Activated naive CD8-positive, alpha-beta T cell treated with anti-CD3 and anti-CD28 coated beads, Interleukin-2, amount 50 U/mL, for 24 hours (primary cell): ENCODE data around the gene CNTN2.

Experiments
- ATAC-seq: fragments of 150-1000 bp; cut with Tn5 transposase; one replicate; pipeline ENCODE4 v1.10.0; 2021
- DNase-seq: peaks from one replicate; pipeline ENCODE4 v3.0.0; 2021
- H3K27ac Mint-ChIP-seq: one replicate; pipeline ENCODE4 v1.8.0; 2021; ENCODE audit warnings: mild to moderate bottlenecking, mixed read lengths
- H3K27me3 Mint-ChIP-seq: one replicate; pipeline ENCODE4 v1.8.0; 2021; ENCODE audit warnings: mixed read lengths
- H3K36me3 Mint-ChIP-seq: one replicate; pipeline ENCODE4 v1.8.0; 2021; ENCODE audit warnings: low read depth, mixed read lengths
- H3K4me1 Mint-ChIP-seq: one replicate; pipeline ENCODE4 v1.8.0; 2021; ENCODE audit warnings: mixed read lengths
- H3K4me3 Mint-ChIP-seq: one replicate; pipeline ENCODE4 v1.8.0; 2021; ENCODE audit warnings: mild to moderate bottlenecking, moderate library complexity, mixed read lengths
- H3K9me3 Mint-ChIP-seq: one replicate; pipeline ENCODE4 v1.8.0; 2021; ENCODE audit warnings: mixed read lengths

The CNTN2 gene

DNA sequence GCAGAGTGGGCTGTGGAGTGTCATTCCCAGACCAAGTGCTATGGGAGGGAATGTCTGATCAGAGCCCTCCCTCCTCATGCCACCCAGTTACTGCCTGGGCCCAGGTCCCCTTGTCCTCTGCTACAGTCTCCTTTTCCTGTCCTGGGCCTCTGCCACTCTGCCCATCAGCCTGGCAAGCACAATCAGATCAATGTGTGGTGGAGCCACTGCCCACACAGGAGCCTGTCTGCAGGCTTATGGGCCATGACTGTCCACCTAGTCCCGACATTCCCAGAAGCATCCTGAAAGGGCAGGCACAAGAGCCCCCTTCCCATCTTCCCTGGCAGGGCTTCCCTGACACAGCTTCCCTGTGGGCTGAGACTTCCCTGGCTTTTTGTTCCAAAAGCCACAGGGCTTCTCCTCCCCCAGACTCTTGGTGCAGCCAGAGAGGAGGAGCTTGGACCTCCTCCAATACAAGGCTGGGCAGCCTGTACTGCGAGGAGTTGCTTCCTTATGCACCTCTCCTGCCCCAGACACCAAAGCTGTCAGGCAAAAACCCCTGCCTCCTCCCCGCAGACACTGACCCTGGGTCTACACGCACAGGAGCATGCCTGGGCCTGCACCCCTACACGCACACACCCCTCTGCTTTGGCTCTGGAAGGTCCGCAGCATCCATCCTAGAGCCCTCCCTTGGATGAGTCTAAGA lies 29.2 kb upstream of the CNTN2 start:
- DNase-seq (no peak), ATAC-seq (no peak)
- no peaks in the 10 kb centered on the region for H3K4me1 Mint-ChIP-seq
- no peaks in the 10 kb centered on the region for H3K27me3 Mint-ChIP-seq
- H3K27ac Mint-ChIP-seq, result no peak overlapping the region
- H3K36me3 Mint-ChIP-seq, result no peaks in the 10 kb centered on the region
- H3K9me3 Mint-ChIP-seq, result no peaks in the 10 kb centered on the region
- no peak overlapping the region for H3K4me3 Mint-ChIP-seq

GRCh38 chr1:205014783-205015182 lies 28.2 kb upstream of the CNTN2 start:
- no peak overlapping the region for H3K4me3 Mint-ChIP-seq
- DNase-seq, result no peak
- H3K36me3 Mint-ChIP-seq, result no peaks in the 10 kb centered on the region
- no peaks in the 10 kb centered on the region for H3K9me3 Mint-ChIP-seq
- H3K27me3 Mint-ChIP-seq, result no peaks in the 10 kb centered on the region
- no peak for ATAC-seq
- H3K27ac Mint-ChIP-seq, result no peak overlapping the region
- H3K4me1 Mint-ChIP-seq, result no peaks in the 10 kb centered on the region

DNA sequence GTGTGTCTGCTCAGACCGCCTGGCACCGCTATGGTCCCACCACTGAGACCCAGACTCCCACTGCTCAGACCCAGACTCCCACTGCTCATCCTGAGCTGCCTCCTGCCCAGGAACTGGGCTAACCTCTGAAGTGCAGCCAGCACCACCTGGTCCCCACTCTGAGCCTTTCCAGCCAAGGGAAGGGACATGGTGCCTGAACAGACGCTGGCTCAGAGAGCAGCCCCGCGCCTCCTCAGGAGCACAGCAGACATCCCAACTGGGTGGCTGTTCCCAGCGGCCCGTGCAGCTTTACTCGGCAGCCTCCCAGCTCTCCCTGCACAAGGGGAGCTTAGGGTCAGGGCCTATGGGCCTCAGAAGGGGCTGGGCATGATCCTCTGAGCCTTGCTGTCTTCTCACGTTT lies 27.8 kb upstream of the CNTN2 start:
- H3K27ac Mint-ChIP-seq, result no peak overlapping the region

DNA sequence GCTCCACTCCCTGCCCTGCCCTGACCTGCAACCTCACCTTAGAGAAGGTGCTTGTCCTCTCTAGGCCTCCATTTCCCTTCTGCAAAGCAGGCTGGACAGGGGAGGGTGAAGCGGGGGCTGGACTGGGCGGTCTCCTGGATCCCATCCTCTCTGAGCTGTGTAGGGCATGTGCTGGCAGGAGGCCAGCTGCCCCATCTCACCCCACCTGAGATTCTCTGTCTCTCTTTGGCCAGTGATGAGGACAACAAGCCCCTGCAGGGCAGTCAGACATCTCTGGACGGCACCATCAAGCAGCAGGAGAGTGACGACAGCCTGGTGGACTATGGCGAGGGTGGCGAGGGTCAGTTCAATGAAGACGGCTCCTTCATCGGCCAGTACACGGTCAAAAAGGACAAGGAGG lies 26.9 kb upstream of the CNTN2 start:
- no peaks in the 10 kb centered on the region for H3K27me3 Mint-ChIP-seq
- DNase-seq (no peak), ATAC-seq (no peak)
- H3K4me3 Mint-ChIP-seq, result no peak overlapping the region
- H3K9me3 Mint-ChIP-seq, result no peaks in the 10 kb centered on the region
- H3K36me3 Mint-ChIP-seq, result no peaks in the 10 kb centered on the region
- H3K27ac Mint-ChIP-seq, result no peak overlapping the region
- H3K4me1 Mint-ChIP-seq, result no peaks in the 10 kb centered on the region

More for the DNA sequence above, 27.8 kb upstream of the CNTN2 start:
- H3K27me3 Mint-ChIP-seq, result no peaks in the 10 kb centered on the region
- no peak for DNase-seq
- H3K4me1 Mint-ChIP-seq, result no peaks in the 10 kb centered on the region
- H3K4me3 Mint-ChIP-seq, result no peak overlapping the region
- H3K36me3 Mint-ChIP-seq, result no peaks in the 10 kb centered on the region
- no peak for ATAC-seq
- H3K9me3 Mint-ChIP-seq, result no peaks in the 10 kb centered on the region

GRCh38 chr1:205016584-205016983 lies 26.4 kb upstream of the CNTN2 start:
- Mint-ChIP-seq H3K36me3 (no peaks in the 10 kb centered on the region), H3K4me3 (no peak overlapping the region), H3K27me3 (no peaks in the 10 kb centered on the region), H3K4me1 (no peaks in the 10 kb centered on the region), H3K9me3 (no peaks in the 10 kb centered on the region), H3K27ac (no peak overlapping the region)
- no peak for DNase-seq
- no peak for ATAC-seq

- Mint-ChIP-seq H3K27ac (no peak overlapping the region), H3K27me3 (no peaks in the 10 kb centered on the region), H3K36me3 (no peaks in the 10 kb centered on the region), H3K4me1 (no peaks in the 10 kb centered on the region), H3K9me3 (no peaks in the 10 kb centered on the region), H3K4me3 (no peak overlapping the region)
- DNase-seq, result no peak
- no peak for ATAC-seq
These were observed 26.0 kb upstream of the CNTN2 start for GRCh38 chr1:205017001-205017400.

DNA sequence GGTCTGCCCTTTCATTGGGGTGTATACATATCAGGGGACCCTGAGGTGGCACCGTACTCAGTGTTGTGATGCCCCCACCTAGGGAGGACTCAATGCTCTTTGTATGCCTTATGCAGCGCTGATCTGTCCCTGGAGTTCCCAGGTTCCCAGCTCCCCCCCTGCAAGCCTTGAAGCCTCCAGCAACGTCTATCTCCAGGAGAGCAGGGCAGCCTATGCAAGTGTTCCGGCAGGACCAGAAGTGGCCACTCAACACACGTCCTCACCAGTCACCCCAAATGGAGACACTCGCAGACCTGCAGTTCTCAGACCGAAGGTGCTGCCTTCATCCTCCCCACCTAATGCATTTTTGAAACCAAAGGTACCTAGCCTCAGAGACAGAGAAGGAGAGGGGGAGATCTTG lies 25.2 kb upstream of the CNTN2 start:
- ATAC-seq, result no peak
- no peaks in the 10 kb centered on the region for H3K4me1 Mint-ChIP-seq
- H3K27ac Mint-ChIP-seq, result no peak overlapping the region
- no peaks in the 10 kb centered on the region for H3K27me3 Mint-ChIP-seq
- H3K4me3 Mint-ChIP-seq, result no peak overlapping the region
- no peaks in the 10 kb centered on the region for H3K9me3 Mint-ChIP-seq
- no peaks in the 10 kb centered on the region for H3K36me3 Mint-ChIP-seq
- no peak for DNase-seq

DNA sequence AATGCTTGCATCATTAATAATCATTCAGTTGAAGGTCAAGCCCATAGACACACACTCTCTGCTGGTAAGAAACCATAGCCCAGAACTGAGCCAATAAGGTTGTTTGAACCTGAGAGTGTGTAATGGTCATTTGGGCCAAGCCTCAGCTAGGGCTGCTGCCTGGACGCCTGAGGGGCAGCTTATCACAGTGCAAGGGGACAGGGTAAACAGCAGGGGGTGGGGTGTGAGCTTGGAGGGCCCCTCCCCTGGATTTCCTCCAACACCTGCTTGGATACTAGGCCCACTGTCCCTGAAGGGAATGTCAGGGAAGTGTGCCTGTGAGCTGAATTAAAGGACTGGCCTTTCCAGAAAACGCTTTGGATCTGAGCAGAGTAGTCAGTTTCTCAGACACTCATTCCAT lies 24.6 kb upstream of the CNTN2 start:
- ATAC-seq (no peak), DNase-seq (no peak)
- Mint-ChIP-seq H3K36me3 (no peaks in the 10 kb centered on the region), H3K4me1 (no peaks in the 10 kb centered on the region), H3K4me3 (no peak overlapping the region), H3K27ac (no peak overlapping the region), H3K9me3 (no peaks in the 10 kb centered on the region), H3K27me3 (no peaks in the 10 kb centered on the region)

DNA sequence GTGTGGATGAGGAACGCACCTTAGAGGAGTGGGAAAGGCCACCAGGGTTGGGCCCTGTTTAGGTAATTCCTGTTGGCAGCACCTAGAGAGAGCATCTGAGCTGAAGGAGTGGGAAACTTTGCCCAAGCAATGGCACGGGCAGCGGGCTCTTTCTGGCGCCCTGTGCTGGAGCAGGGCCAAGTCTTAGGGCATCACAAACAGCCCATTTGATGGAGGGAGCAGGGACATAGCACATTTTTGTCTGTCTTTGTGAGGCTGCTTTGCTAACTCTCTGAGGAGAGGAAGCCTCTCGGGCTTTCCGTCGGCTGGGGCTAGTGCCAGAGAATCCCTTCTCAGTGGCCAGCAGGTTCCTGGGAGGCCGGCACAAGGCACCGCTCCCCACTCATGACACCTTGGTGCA lies 22.5 kb upstream of the CNTN2 start:
- DNase-seq (no peak), ATAC-seq (no peak)
- Mint-ChIP-seq H3K4me1 (no peaks in the 10 kb centered on the region), H3K9me3 (no peaks in the 10 kb centered on the region), H3K27ac (no peak overlapping the region), H3K4me3 (no peak overlapping the region), H3K36me3 (no peaks in the 10 kb centered on the region), H3K27me3 (no peaks in the 10 kb centered on the region)

DNA sequence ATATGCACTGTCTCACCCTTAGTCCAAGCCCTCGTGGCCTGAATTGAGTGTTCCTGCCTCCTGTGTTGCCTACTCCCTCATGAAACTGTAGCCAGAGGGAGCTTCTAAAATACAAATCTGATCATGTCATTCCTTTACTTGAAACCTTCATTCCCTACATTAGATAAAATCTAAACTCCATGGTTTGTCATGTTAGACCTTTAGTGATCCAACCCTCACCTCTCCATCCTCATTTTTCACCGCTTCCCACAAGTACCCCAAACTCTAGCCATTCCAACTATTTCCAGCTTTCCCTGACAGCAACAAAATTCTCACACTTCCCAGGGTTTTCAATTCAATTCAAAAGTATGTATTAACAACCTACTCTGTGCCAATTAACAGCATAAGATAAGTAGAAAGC lies 18.3 kb upstream of the CNTN2 start:
- ATAC-seq (no peak), DNase-seq (no peak)
- Mint-ChIP-seq H3K9me3 (no peaks in the 10 kb centered on the region), H3K27ac (no peak overlapping the region), H3K4me3 (no peak overlapping the region), H3K36me3 (no peaks in the 10 kb centered on the region), H3K27me3 (no peaks in the 10 kb centered on the region), H3K4me1 (no peaks in the 10 kb centered on the region)

DNA sequence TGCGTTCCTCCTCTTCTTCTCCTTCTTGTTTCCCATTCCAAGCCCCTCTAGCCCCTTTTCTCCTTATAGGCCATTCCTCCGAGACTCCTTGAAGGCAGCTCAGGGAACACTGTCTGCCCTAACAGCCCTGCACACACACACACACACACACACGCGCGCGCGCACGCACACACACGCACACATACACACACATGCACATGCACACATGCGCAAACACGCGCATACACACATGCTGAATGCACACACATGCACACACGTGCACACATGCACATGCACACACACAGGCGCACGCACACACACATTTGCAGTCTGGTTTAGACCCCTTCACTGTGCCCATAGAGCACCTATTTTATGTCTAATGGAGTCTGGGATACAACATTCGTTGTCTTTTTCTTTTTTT lies 17.8 kb upstream of the CNTN2 start:
- Mint-ChIP-seq H3K27me3 (no peaks in the 10 kb centered on the region), H3K4me1 (no peaks in the 10 kb centered on the region), H3K27ac (no peak overlapping the region), H3K36me3 (no peaks in the 10 kb centered on the region), H3K4me3 (no peak overlapping the region), H3K9me3 (no peaks in the 10 kb centered on the region)
- no peak for ATAC-seq
- no peak for DNase-seq

GRCh38 chr1:205026181-205026580 lies 16.8 kb upstream of the CNTN2 start:
- no peaks in the 10 kb centered on the region for H3K36me3 Mint-ChIP-seq
- ATAC-seq (no peak), DNase-seq (no peak)
- H3K9me3 Mint-ChIP-seq, result no peaks in the 10 kb centered on the region
- no peak overlapping the region for H3K27ac Mint-ChIP-seq
- no peak overlapping the region for H3K4me3 Mint-ChIP-seq
- H3K27me3 Mint-ChIP-seq, result no peaks in the 10 kb centered on the region
- no peaks in the 10 kb centered on the region for H3K4me1 Mint-ChIP-seq

DNA sequence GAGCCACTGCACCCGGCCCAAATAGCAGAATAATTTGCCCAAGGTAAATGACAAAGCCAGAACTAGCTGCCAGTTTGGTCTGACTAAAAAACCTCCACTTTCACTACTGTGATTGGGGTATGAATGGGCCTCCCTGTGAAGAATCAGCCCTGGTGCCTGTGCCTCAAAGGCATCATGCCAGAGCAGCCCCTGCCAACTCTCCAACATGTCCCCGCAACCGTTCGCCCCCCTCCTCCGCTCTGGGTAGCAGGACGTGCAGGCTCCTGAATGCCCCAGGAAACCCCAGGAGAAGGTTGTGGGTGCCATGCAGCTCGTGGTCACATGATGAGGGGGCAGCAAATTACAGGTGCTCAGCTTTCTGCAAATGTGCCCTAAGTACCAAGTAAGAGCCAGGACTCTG lies 14.6 kb upstream of the CNTN2 start:
- ATAC-seq (no peak), DNase-seq (no peak)
- H3K4me1 Mint-ChIP-seq, result no peaks in the 10 kb centered on the region
- no peaks in the 10 kb centered on the region for H3K27me3 Mint-ChIP-seq
- H3K27ac Mint-ChIP-seq, result no peak overlapping the region
- no peaks in the 10 kb centered on the region for H3K36me3 Mint-ChIP-seq
- H3K9me3 Mint-ChIP-seq, result no peaks in the 10 kb centered on the region
- no peak overlapping the region for H3K4me3 Mint-ChIP-seq

DNA sequence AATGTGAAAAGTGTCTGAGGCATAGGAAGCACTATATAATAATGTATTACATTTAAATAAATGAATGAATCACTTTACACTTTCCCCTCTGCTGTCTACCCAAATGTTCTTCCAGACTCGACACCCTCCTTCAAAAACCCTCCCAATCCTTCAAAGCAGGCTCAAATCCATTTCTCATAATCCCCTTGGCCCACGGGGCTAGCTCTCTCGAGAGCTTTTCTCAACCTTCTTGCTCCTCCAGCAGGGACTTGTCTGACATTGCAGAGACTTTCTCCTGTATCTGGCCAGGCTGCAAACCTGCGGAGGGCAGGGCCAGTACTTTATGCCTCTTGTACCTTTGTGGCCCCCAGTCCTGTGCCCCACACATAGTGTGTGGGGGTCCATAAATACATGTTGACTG lies 14.1 kb upstream of the CNTN2 start:
- Mint-ChIP-seq H3K27me3 (no peaks in the 10 kb centered on the region), H3K27ac (no peak overlapping the region), H3K9me3 (no peaks in the 10 kb centered on the region), H3K36me3 (no peaks in the 10 kb centered on the region), H3K4me1 (no peaks in the 10 kb centered on the region), H3K4me3 (no peak overlapping the region)
- DNase-seq (no peak), ATAC-seq (no peak)

DNA sequence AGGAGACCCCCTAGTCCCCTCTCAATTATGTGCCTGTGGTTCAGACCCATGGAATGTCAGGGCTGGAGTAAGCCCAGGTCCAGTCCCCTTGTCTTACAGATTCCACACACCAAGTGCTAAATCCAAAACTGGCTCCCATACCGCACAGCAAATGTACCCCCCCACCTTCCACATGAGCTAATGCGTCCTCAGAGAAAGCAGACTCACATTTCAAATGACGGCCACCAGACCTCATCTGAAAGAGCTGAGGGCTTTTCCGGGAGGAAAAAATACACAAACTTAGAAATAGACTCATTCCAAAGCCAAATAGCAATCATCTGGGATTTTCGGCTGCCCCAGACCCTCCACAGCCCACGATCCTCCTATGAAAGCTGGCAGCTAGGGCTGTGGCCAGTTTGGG lies 12.8 kb upstream of the CNTN2 start:
- DNase-seq (no peak), ATAC-seq (no peak)
- Mint-ChIP-seq H3K36me3 (no peaks in the 10 kb centered on the region), H3K27ac (no peak overlapping the region), H3K4me1 (no peaks in the 10 kb centered on the region), H3K9me3 (no peaks in the 10 kb centered on the region), H3K27me3 (no peaks in the 10 kb centered on the region), H3K4me3 (no peak overlapping the region)

GRCh38 chr1:205030896-205031295 lies 12.1 kb upstream of the CNTN2 start:
- Mint-ChIP-seq H3K27ac (no peak overlapping the region), H3K9me3 (no peaks in the 10 kb centered on the region), H3K4me1 (no peaks in the 10 kb centered on the region), H3K4me3 (no peak overlapping the region), H3K27me3 (no peaks in the 10 kb centered on the region), H3K36me3 (no peaks in the 10 kb centered on the region)
- ATAC-seq (no peak), DNase-seq (no peak)
